Activated naive CD4-positive, alpha-beta T cell treated with anti-CD3 and anti-CD28 coated beads, Interleukin-2, amount 50 U/mL, for 72 hours (primary cell): ENCODE data around the gene DHRS7B. TPM values are rescaled to one million over a fixed set of nuclear protein-coding genes. Genes with fewer than 3 reads are reported as not detected.

Experiments used
- ATAC-seq, 2 donors: fragments of 150-1000 bp; cut with Tn5 transposase; 2 replicates each; pipeline ENCODE4 v1.10.0; 2021; ENCODE audit warnings: mild to moderate bottlenecking in 2 of 2, moderate library complexity in 2 of 2
- DNase-seq, 2 donors: peaks; one replicate each; pipeline ENCODE4 v3.0.0; 2021 to 2022; ENCODE audit warnings: low spot score in 2 of 2
- H3K27ac Mint-ChIP-seq, 2 donors: one replicate each; pipeline ENCODE4 v1.8.0; 2022; ENCODE audit warnings: mild to moderate bottlenecking in 2 of 2, mixed read lengths in 2 of 2
- H3K36me3 Mint-ChIP-seq, 2 donors: one replicate each; pipeline ENCODE4 v1.8.0; 2022; ENCODE audit warnings: mixed read lengths in 2 of 2
- H3K9me3 Mint-ChIP-seq, 2 donors: one replicate each; pipeline ENCODE4 v1.8.0; 2022; ENCODE audit warnings: mixed read lengths in 2 of 2
- total RNA-seq, 2 donors: library from RNA; stranded (reverse); gene quantifications; one replicate each; pipeline ENCODE4 v1.2.3, GENCODE V29; 2022

The DHRS7B gene
- total RNA-seq, 2 donors from 2014 or later = 15.8 to 16.5 TPM

DNA sequence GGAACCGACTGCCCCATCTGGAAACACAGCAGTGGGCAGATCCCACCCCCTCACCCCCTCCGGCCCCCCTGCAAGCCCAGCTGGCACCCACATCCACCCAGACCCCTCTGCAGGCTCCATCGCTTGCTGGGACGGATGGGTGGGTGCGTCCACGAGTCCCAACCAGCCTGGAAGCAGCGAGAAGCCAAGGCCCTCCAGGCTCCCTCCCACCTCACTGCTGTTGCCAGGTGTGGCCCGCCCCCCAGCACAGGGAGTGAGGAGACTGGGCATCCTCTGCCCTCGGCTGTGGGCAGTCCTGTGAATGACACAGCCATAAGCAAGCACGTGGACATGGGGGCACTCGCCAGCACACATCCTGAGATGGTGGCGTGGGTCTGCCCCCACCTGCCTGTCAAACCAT is 75.7 kb downstream of the DHRS7B start:
- DNase-seq (no peak), ATAC-seq (no peak)
- no peak overlapping the region for H3K27ac Mint-ChIP-seq
- no peaks in the 10 kb centered on the region for H3K9me3 Mint-ChIP-seq
- peaks cover 0 to 12% of the 10 kb centered on the region in 2 donors for H3K36me3 Mint-ChIP-seq

DNA sequence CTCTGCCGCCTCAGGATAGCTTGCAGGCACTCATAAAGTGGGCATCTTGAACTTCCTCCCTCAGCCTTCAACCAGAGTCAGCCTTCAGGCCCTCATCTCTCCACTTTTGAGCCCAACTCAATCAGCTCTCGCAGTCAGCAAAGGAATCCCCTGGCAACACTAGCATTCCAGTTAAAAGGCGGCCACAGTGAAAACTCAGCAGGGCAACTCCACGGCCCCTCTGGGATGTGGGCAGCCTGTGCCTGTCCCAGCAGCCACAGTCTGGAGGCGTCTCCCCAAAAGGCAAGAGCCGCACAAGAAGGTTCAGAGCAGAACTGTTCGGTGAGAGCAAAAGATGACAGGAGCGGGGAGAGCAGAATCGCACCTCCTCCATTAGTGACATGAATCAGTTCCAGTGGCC is 78.2 kb downstream of the DHRS7B start:
- H3K36me3 Mint-ChIP-seq = no peaks in the 10 kb centered on the region
- H3K27ac Mint-ChIP-seq = peak overlapping the region in 1 of 2 donors; percentile 28
- no peaks in the 10 kb centered on the region for H3K9me3 Mint-ChIP-seq
- no peak for DNase-seq
- ATAC-seq = no peak

DNA sequence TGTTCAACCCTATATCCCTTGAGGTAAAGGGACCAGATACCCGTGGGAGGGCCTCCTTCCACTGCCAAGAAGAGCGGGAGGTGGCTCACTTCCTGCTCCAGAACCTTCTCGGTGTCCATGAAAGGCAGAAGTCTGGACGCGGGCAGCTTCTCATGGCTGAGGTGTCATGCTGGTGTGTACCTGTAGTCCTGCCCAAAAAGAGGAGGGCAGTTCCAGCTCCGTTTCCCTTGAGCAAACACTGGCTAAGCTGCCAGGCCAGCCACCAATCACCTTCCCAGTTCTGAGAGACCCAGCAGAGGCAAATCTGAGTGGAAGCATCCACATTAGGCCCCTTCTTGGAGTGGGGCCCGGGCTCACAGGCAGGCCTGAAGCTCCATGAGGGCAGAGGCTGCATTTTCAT is 81.6 kb downstream of the DHRS7B start:
- Mint-ChIP-seq H3K9me3 (no peaks in the 10 kb centered on the region), H3K27ac (no peak overlapping the region), H3K36me3 (peaks cover 9 to 19% of the 10 kb centered on the region in 2 donors)
- no peak for ATAC-seq
- no peak for DNase-seq

DNA sequence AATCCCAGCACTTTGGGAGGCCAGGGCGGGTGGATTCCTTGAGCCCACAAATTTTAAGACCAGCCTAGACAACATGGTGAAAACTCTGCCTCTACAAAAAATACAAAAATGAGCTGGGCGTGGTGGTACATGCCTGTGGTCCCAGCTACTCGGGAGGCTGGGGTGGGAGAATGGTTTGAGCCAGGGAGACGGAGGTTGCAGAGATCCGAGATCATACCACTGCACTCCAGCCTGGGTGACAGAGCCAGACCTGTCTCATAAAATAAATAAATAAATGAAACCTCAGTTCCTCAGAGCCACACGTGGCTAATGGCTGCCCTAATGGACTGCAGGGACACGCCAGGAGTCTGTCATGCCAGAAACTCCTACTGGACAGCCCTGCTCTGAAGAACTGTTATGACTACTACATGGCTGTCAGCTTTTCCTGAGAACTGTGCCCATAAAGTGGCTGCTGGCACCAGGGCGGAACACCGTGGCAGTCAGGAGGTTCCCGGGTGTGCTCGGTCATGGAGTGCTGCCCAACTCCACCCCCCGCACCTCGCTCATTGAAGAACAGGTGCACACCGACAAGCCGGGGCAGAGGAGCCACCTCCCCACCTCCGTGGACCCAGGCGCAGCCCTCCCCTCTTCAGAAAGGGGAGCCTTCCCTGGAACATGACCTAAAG is 82.9 kb downstream of the DHRS7B start:
- no peak for ATAC-seq
- no peaks in the 10 kb centered on the region for H3K9me3 Mint-ChIP-seq
- H3K36me3 Mint-ChIP-seq = peaks cover 19 to 21% of the 10 kb centered on the region in 2 donors
- no peak for DNase-seq
- H3K27ac Mint-ChIP-seq = peak overlapping the region in 1 of 2 donors; percentile 91

DNA sequence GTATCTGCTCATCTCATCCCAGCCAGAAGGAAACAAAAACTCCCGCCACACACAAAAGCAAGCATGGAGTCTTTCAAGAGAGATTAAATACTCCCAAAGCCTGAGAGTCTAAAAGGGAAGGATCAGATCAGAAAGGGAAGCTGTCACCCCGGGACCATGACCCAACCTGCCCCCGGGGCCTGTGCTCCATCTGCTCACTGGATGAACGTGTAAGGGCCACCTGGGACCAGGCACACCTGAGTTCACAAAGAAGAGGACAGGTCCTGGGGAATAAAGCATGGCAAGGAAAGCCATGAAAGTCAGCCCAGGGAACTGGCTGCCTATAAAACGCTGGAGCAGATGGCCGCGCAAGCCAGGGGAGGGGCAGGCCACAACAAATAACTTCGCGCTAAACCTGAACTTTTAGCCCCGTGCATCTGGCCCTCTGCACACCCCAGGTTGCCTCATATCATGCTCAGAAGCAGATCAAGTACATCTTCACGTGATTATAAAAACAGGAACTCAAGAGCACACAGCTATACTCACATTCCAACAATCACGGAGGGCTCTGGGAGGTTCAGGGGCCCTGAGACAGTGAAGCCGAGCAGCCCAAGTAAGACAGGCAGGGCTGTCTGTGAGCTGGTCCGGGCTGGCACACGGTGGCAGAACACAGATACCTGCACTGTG is 83.8 kb downstream of the DHRS7B start:
- ATAC-seq (no peak), DNase-seq (no peak)
- peaks cover 21 to 28% of the 10 kb centered on the region in 2 donors for H3K36me3 Mint-ChIP-seq
- peak overlapping the region in 1 of 2 donors; percentile 91 for H3K27ac Mint-ChIP-seq
- H3K9me3 Mint-ChIP-seq = no peaks in the 10 kb centered on the region

DNA sequence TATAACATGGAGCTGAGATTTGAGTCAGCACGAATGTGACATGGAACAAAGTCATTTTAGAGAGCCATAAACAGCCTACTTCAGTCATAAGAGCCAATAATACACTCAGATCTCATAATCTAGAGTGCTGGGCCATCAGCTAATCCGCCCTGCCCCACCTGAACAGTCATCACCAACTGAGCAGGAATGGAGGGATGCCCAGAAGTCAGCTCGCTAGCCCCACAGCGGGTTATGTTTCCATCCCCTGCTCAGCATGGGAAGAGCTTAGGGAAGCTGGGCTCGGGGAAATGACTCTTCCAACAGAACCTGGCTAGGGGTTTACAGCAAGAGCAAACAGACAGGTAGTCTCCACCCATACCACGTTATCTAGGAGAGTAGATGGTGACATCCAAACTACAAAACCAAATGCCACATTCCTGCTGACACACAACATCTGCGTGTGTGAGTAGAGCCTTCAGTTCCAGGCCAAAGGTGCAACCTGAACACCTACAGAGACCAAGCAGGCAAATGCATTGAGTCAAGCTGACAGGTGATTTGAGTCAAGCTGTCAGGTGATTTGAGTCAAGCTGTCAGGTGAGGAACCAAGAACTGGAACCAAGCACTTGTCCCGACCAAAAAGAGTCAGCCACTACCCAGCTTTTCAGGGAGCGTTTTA is 85.2 kb downstream of the DHRS7B start:
- Mint-ChIP-seq H3K27ac (peak overlapping the region in 1 of 2 donors; percentile 90), H3K36me3 (peaks cover 24 to 35% of the 10 kb centered on the region in 2 donors), H3K9me3 (no peaks in the 10 kb centered on the region)
- ATAC-seq (no peak), DNase-seq (no peak)

DNA sequence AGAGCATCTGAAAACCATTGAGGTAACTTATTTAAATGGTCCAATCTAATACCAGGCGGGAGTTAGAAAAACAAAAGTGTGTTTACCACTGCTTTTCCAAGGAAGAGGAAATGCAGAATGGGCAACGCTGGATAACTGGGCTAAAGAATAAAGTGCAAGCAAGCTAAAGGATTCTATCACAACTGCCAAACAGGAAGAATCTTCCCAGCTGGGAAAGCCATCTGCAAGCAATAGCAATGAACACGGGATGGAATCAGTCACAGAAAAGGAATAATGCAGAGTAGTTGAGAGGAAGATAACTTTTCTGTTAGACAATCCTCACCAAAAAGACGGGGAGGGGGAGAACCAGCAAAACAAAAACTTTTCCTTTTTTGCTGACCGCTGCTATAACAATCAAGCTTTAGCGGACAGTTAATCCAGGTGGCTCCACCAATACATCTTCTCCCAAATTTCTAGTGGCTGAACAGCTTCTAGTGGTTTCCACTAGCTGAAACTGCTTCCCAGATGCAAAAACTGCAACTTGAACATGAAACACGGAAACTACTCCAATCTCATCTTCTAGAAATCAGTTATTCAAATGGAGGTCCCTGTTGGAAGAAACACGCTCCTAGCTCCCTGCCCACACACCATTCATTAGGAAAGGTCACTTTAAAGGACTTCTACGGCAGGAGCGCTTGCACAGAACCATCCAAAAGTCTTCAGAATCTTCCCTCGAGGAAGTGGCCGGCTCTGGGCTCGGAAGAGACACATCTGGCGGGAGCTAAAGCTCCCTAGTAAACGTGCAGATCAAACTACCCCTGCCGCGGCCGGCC is 86.3 kb downstream of the DHRS7B start:
- ATAC-seq (no peak), DNase-seq (no peak)
- Mint-ChIP-seq H3K36me3 (peaks cover 34 to 35% of the 10 kb centered on the region in 2 donors), H3K27ac (peak overlapping the region; percentile 90 to 96), H3K9me3 (no peaks in the 10 kb centered on the region)

DNA sequence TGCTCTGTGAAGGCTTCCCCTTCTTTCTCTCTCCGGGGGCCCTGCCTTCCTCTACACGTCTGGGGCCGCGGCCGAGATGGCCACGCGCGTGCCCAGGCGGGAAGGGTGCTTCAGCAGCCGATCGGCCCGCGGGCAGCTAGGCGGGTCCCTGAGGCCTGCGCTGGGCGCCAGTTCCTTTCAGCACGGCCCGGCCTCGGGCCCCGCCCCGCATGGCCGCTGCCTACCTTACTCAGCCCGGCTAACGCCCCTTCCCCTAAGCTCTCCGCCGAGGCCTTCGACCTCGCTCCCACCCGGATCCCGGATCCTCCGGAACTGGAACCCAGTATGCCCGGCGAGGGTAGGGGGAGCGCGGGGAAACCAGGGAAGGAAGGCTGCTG is 86.9 kb downstream of the DHRS7B start:
- H3K27ac Mint-ChIP-seq = peak overlapping the region; percentile 90 to 97
- ATAC-seq (peak; percentile 21 to 25), DNase-seq (no peak)
- H3K36me3 Mint-ChIP-seq = peaks cover 34 to 35% of the 10 kb centered on the region in 2 donors
- H3K9me3 Mint-ChIP-seq = no peaks in the 10 kb centered on the region

DNA sequence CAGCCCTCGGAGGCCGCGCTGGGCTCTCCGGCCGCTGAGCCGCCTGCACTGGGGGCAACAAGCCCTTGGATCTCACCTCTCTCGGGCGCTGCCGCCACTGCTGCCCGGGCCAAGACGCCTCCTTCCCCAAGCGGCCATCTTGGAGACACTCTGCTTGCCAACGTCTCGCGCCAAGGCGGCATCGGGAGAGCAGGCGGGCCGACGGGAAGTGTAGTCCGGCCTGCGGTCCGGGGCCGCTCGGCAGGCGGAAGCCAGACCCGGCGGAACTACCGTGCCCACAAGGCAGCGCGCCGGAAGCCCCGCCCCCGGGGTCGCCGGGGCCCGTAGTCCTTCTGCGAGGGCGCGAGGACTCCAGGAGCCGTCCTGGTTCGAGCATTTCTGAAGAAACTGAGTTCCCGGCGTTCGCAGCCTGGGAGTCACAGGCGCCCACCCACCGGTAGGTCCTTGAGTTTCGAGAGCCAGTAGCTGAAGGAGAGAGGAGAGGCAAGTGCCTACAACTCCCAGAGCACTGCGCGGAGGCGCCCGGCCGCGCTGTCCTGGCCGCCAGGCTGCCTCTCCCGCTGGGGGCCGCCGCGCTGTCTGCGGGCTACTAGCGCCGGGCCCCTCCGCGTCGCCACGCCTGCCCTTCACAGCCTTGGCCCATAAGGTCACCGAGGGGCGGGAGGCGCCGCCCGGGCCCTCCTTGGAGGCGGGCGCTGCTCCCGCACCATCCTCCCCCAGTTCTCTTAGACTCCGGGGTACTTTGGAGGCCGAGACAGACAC is 87.4 kb downstream of the DHRS7B start, which contains the start of gene TMEM11:
TSS of gene TMEM11 (minus strand) at position 147 of the 762 bp plus-strand sequence. CDS start at position 138, 9 bp downstream.
- peak; percentile 93 to 97 for ATAC-seq
- peak; percentile 95 to 96 for DNase-seq
- H3K36me3 Mint-ChIP-seq = peaks cover 34 to 35% of the 10 kb centered on the region in 2 donors
- peak within 1 kb of the TSS; percentile 90 to 97 for H3K27ac Mint-ChIP-seq
- no peaks in the 10 kb centered on the region for H3K9me3 Mint-ChIP-seq

DNA sequence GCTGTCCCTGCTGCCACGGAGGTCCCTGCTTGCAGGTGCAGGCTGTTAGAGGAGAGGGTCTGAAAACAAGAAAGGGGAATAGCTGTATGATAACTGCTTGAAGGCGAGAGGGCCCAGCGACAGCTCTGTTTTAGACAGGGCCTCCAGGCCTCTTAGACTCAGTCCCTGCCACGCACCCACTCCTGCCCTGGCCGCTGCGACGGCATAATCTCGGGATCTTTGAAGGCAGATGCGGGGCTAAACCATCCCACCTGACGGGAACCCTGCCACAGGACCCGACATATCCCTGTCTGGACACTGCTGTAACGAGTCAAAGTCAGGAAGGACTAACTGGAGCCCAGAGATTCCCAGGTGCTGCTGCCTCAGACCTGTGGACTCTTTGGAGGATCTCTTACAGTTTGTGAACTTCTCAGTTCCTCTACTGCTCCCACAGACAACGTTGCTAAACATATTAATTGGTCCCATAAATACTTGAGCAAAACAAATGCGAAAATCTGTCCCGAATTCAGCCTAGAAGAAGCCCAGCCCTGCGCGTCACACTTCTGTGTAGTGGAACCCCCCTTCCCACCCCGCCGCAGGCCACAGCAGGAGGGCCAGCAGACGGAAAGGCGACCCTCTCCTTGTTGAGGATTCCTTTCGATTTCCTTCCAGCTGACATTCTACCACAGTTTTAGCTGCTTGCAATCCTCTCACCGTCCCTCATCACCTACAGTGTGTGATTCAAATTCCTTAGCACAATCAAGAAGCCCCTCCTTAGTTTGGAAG is 88.2 kb downstream of the DHRS7B start:
- Mint-ChIP-seq H3K27ac (peak overlapping the region; percentile 72 to 90), H3K9me3 (no peaks in the 10 kb centered on the region), H3K36me3 (peaks cover 34 to 35% of the 10 kb centered on the region in 2 donors)
- ATAC-seq (peak in 1 of 2 donors; percentile 1), DNase-seq (no peak)

DNA sequence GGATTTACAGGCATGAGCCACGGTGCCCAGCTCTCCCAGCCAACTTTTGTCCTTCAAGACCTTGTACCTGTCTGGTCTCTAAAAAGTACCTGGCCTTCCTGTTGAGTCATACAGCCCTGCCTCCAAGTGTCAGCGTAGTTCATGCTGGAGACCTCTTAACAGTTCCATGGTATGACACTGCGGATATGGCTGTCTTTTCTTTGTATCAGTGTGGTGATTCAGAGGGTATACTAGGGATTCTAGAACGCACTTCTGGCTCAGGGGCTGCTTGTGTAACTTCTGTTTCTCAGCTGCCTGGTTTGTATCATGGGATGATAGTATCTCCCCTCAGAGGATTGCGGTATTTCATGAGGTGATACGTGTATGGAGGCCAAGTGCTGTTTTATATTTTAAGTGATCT is 89.2 kb downstream of the DHRS7B start:
- H3K27ac Mint-ChIP-seq = peak overlapping the region; percentile 72 to 90

DNA sequence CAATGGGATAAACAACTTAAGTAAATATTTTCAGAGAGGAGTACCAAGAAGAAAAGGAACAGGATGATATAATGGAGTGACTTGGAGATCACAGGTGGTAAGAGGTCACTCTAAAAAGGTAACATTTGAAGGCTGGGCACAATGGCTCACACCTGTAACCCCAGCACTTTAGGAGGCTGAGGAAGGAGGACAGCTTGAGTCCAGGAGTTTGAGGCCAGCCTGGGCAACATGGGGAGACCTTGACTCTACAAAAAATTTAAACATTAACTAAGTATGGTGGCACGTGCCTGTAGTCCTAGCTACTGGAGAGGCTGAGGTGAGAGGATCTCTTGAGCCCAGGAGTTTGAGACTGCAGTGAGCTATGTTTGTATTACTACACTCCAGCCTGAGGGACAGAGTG is 90.6 kb downstream of the DHRS7B start:
- H3K36me3 Mint-ChIP-seq = peaks cover 35 to 38% of the 10 kb centered on the region in 2 donors
- H3K27ac Mint-ChIP-seq = peak overlapping the region in 1 of 2 donors; percentile 68
- ATAC-seq (no peak), DNase-seq (no peak)
- no peaks in the 10 kb centered on the region for H3K9me3 Mint-ChIP-seq

More for the DNA sequence above, 89.2 kb downstream of the DHRS7B start:
- Mint-ChIP-seq H3K36me3 (peaks cover 27 to 35% of the 10 kb centered on the region in 2 donors), H3K9me3 (no peaks in the 10 kb centered on the region)
- ATAC-seq = no peak
- DNase-seq = no peak

DNA sequence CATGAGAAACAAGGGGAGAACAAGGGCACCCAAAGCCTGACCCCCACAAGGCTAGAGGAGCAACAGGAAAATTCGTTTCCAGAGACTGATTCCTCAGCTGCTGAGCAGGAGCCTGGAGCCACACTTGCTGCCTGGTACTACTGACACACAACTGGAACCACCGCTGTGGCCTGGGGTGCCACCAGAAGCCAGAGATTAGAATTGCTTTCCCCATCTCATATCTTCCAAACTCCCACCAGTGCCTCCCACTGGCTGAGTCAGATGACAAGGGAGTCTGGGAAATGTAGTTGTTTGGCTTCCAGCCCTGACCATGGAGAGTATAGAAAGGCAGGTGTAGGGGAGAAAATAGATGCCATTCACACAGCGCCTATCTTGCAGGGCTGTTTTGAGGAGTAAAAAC is 91.3 kb downstream of the DHRS7B start:
- no peaks in the 10 kb centered on the region for H3K9me3 Mint-ChIP-seq
- H3K27ac Mint-ChIP-seq = peak overlapping the region in 1 of 2 donors; percentile 68
- DNase-seq (peak in 1 of 2 donors; percentile 30), ATAC-seq (peak in 1 of 2 donors; percentile 21)
- H3K36me3 Mint-ChIP-seq = peaks cover 29 to 31% of the 10 kb centered on the region in 2 donors

DNA sequence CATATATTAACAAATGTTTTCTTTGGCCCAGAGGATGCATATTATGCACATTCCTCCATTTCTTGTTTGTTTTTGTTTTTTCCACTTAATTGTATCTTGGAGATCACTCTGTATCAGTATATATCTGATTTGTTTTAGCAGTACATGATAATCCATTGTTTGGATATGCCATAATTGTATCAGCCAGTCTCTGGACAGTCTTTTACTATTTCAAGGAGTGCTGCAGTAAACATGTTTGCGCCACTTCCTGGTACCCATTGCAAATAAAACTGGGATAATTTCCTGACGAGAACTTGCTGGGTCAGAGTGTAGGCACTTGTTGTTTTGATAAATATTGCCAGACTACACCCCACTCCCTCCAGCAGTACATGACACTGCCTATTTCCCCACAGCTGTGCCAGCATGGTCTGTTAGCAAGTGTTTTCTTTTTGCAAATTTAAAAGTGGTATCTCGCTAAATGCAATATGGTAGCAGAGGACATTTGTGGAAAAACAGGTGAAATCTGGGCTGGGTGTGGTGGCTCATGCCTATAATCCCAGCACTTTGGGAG is 92.1 kb downstream of the DHRS7B start:
- Mint-ChIP-seq H3K36me3 (peaks cover 21 to 26% of the 10 kb centered on the region in 2 donors), H3K9me3 (no peaks in the 10 kb centered on the region), H3K27ac (no peak overlapping the region)
- ATAC-seq (no peak), DNase-seq (no peak)

DNA sequence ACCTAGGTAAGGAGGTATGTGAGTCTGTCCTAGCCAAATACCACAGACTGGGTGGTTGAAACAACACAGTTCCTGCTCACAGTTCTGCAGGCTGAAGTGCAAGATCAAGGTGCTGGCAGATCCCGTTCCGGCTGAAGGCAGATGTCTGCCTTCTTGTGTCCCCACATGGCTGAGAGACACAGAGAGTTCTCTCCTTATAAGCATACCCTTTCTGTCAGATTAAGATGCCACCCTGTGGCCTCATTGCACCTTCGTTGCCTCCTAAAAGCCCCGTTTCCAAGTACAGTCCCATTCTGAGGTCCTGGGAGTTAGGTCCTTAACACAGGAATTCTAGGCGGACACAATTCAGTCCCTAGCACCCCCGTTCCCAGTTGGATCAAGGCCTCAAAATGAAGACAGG is 96.3 kb downstream of the DHRS7B start:
- peaks cover 0 to 13% of the 10 kb centered on the region in 2 donors for H3K36me3 Mint-ChIP-seq
- DNase-seq = no peak
- ATAC-seq = no peak
- no peaks in the 10 kb centered on the region for H3K9me3 Mint-ChIP-seq
- peak overlapping the region in 1 of 2 donors; percentile 69 for H3K27ac Mint-ChIP-seq
